ENCODE measurements around the gene CLCN6. TPM values are rescaled to one million over a fixed set of nuclear protein-coding genes. Genes with fewer than 3 reads are reported as not detected.

CLCN6 gene
- total and polyA plus RNA-seq, 4 donors, result 5.0 to 9.0 (median 6.5) TPM

DNA sequence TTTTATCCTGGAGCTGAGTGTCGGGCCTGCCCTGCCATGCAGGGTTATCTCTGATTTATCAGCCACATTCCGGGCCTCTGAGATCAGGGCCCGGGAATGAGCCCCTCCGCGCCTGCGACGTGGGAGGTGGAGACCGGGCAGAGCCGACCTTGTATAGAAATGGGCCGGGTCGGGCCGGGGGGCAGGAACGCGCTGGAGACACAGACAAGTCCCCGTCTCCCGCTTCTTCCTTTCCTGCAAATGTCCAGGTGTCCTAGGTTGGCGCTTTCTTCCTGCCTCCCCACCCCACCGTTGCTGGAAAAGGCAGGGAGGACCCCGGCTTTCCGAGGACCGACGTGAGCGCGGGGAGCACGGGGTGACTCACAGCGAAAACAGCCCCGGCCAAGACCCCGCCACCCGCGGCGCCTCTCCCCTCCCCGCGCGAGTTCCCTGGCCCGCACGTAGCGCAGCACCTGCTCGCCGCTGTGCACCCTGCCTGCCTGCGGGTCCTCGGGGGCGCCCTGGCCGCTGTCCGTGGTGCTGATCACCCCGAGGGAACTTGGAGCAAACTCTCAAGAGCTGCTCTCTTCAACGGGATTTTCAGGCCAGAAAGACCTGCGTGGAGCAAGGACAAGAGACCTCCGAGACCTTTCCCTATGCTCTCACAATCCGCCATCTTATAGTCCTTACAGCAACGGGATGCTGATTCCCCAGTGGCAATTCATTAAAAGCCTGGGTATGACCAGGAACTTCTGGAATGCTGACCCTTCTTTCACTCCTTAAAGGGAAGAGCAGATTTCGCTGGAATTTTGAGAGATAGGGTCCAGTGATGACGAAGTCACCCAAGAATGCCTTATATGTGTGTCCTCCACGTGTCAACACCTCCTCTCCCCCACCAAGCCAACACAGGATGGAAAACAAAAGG, 53.2 kb downstream of the CLCN6 start:
- Histone ChIP-seq H3K9ac (ENCODE audit: low read depth in 1 of 2, low read length in 2 of 2) (no peak overlapping the region), H3K27me3 (ENCODE audit: control insufficient read depth in 4 of 4, insufficient read depth in 4 of 4, low read length in 3 of 4) (peaks cover 0 to 19% (median under 1%) of the 10 kb centered on the region in 4 donors), H3K4me1 (ENCODE audit: control insufficient read depth in 4 of 4, insufficient read depth in 4 of 4, low read length in 3 of 4) (peaks cover 0 to 4% (median 2%) of the 10 kb centered on the region in 4 donors), H3K9me3 (ENCODE audit: control insufficient read depth in 4 of 4, low read length in 3 of 4) (no peaks in the 10 kb centered on the region), H3K4me3 (ENCODE audit: low read depth in 1 of 3, low read length in 3 of 3) (no peak overlapping the region), H3K36me3 (ENCODE audit: control insufficient read depth in 4 of 4, insufficient read depth in 3 of 4, low read depth in 1 of 4, low read length in 3 of 4) (no peaks in the 10 kb centered on the region), H3K27ac (ENCODE audit: low read depth in 1 of 2, low read length in 2 of 2) (no peak overlapping the region)
- 6% methylated on average over 53 of the region's 53 CpGs for WGBS
- TF ChIP-seq HNF4G (IDR thresholded peaks at IDR 0.05) (no peak), FOXA2 (IDR thresholded peaks at IDR 0.05) (no peak), EGR1 (IDR thresholded peaks at IDR 0.05; ENCODE audit: low read depth in 2 of 2) (no peak), JUND (IDR thresholded peaks at IDR 0.05) (no peak), NR2F2 (IDR thresholded peaks at IDR 0.05) (no peak), RXRA (IDR thresholded peaks at IDR 0.05) (no peak), GABPA (IDR thresholded peaks at IDR 0.05 in 1 of 2, conservative IDR thresholded peaks at IDR 0.05 in 1 of 2) (no peak)
- TF ChIP-seq, protein P1, sequence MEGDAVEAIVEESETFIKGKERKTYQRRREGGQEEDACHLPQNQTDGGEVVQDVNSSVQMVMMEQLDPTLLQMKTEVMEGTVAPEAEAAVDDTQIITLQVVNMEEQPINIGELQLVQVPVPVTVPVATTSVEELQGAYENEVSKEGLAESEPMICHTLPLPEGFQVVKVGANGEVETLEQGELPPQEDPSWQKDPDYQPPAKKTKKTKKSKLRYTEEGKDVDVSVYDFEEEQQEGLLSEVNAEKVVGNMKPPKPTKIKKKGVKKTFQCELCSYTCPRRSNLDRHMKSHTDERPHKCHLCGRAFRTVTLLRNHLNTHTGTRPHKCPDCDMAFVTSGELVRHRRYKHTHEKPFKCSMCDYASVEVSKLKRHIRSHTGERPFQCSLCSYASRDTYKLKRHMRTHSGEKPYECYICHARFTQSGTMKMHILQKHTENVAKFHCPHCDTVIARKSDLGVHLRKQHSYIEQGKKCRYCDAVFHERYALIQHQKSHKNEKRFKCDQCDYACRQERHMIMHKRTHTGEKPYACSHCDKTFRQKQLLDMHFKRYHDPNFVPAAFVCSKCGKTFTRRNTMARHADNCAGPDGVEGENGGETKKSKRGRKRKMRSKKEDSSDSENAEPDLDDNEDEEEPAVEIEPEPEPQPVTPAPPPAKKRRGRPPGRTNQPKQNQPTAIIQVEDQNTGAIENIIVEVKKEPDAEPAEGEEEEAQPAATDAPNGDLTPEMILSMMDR (IDR thresholded peaks at IDR 0.05; ENCODE audit: low read depth, low read length, missing input control), result peak; percentile 31
- TF ChIP-seq, protein P2, sequence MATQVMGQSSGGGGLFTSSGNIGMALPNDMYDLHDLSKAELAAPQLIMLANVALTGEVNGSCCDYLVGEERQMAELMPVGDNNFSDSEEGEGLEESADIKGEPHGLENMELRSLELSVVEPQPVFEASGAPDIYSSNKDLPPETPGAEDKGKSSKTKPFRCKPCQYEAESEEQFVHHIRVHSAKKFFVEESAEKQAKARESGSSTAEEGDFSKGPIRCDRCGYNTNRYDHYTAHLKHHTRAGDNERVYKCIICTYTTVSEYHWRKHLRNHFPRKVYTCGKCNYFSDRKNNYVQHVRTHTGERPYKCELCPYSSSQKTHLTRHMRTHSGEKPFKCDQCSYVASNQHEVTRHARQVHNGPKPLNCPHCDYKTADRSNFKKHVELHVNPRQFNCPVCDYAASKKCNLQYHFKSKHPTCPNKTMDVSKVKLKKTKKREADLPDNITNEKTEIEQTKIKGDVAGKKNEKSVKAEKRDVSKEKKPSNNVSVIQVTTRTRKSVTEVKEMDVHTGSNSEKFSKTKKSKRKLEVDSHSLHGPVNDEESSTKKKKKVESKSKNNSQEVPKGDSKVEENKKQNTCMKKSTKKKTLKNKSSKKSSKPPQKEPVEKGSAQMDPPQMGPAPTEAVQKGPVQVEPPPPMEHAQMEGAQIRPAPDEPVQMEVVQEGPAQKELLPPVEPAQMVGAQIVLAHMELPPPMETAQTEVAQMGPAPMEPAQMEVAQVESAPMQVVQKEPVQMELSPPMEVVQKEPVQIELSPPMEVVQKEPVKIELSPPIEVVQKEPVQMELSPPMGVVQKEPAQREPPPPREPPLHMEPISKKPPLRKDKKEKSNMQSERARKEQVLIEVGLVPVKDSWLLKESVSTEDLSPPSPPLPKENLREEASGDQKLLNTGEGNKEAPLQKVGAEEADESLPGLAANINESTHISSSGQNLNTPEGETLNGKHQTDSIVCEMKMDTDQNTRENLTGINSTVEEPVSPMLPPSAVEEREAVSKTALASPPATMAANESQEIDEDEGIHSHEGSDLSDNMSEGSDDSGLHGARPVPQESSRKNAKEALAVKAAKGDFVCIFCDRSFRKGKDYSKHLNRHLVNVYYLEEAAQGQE (IDR thresholded peaks at IDR 0.05), result peak; percentile 99
- DNase-seq (ENCODE audit: low spot score), result peak; percentile 77

DNA sequence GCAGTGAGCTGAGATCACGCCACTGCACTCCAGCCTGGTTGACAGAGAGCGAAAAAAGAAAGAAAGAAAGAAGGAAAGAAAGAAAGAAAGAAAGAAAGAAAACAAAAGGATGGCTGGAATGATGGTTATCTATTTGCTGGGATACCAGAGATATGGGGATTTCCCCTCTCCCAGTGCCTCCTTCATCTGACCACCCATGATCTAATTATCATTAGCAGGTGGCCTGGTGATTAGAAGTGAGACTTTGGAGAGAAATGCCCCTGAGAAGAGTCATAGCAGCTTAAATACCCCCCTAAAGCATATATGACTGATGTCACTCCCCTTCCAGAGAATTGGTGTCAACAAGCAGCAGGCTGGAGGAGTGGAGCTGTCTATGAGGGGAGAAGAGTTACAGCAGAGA, 54.1 kb downstream of the CLCN6 start:
- peaks cover 0 to 4% (median 2%) of the 10 kb centered on the region in 4 donors for H3K4me1 ChIP-seq (ENCODE audit: control insufficient read depth in 4 of 4, insufficient read depth in 4 of 4, low read length in 3 of 4)
- H3K9ac ChIP-seq (ENCODE audit: low read depth in 1 of 2, low read length in 2 of 2), result no peak overlapping the region
- WGBS, result 68% methylated on average over 2 of the region's 2 CpGs
- H3K27me3 ChIP-seq (ENCODE audit: control insufficient read depth in 4 of 4, insufficient read depth in 4 of 4, low read length in 3 of 4), result peaks cover 0 to 19% (median under 1%) of the 10 kb centered on the region in 4 donors
- no peak overlapping the region for H3K4me3 ChIP-seq (ENCODE audit: low read depth in 1 of 3, low read length in 3 of 3)
- no peak overlapping the region for H3K27ac ChIP-seq (ENCODE audit: low read depth in 1 of 2, low read length in 2 of 2)
- no peak for DNase-seq (ENCODE audit: low spot score)
- TF ChIP-seq, protein P2 (IDR thresholded peaks at IDR 0.05), result no peak
- TF ChIP-seq, protein P3, sequence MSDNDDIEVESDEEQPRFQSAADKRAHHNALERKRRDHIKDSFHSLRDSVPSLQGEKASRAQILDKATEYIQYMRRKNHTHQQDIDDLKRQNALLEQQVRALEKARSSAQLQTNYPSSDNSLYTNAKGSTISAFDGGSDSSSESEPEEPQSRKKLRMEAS (IDR thresholded peaks at IDR 0.05), result no peak
- TF ChIP-seq HNF4G (IDR thresholded peaks at IDR 0.05), result no peak
- no peaks in the 10 kb centered on the region for H3K9me3 ChIP-seq (ENCODE audit: control insufficient read depth in 4 of 4, low read length in 3 of 4)
- no peaks in the 10 kb centered on the region for H3K36me3 ChIP-seq (ENCODE audit: control insufficient read depth in 4 of 4, insufficient read depth in 3 of 4, low read depth in 1 of 4, low read length in 3 of 4)

Data from liver (tissue), 9 donors.